Measurements from ENCODE around the gene BCHE. TPM values are rescaled to one million over a fixed set of nuclear protein-coding genes. Genes with fewer than 3 reads are reported as not detected.

BCHE gene
- total RNA-seq, 1 experiment from 2014 or later, result 1.7 TPM

DNA sequence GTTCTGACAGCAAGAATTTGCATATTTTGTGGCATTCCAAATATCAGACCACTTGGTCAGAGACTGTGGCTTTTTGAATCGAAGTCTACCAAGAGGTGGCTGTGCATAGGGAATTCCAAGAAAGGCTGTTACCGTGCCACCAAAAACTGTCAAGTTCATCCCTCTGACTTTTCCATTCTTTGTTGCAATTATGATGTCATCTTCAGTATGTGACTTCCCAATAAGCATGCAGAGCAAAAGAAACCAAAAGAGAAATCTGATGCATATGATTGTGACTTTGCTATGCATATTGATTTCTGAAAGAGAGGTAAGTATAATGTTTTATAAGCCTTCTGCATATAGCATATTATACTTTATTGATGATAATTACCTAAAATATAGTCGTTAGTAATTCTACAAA lies 6.5 kb downstream of the BCHE start (continued):
- TF ChIP-seq, protein P1, sequence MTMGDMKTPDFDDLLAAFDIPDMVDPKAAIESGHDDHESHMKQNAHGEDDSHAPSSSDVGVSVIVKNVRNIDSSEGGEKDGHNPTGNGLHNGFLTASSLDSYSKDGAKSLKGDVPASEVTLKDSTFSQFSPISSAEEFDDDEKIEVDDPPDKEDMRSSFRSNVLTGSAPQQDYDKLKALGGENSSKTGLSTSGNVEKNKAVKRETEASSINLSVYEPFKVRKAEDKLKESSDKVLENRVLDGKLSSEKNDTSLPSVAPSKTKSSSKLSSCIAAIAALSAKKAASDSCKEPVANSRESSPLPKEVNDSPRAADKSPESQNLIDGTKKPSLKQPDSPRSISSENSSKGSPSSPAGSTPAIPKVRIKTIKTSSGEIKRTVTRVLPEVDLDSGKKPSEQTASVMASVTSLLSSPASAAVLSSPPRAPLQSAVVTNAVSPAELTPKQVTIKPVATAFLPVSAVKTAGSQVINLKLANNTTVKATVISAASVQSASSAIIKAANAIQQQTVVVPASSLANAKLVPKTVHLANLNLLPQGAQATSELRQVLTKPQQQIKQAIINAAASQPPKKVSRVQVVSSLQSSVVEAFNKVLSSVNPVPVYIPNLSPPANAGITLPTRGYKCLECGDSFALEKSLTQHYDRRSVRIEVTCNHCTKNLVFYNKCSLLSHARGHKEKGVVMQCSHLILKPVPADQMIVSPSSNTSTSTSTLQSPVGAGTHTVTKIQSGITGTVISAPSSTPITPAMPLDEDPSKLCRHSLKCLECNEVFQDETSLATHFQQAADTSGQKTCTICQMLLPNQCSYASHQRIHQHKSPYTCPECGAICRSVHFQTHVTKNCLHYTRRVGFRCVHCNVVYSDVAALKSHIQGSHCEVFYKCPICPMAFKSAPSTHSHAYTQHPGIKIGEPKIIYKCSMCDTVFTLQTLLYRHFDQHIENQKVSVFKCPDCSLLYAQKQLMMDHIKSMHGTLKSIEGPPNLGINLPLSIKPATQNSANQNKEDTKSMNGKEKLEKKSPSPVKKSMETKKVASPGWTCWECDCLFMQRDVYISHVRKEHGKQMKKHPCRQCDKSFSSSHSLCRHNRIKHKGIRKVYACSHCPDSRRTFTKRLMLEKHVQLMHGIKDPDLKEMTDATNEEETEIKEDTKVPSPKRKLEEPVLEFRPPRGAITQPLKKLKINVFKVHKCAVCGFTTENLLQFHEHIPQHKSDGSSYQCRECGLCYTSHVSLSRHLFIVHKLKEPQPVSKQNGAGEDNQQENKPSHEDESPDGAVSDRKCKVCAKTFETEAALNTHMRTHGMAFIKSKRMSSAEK (CRISPR knock-in tag; IDR thresholded peaks at IDR 0.05; ENCODE audit: borderline replicate concordance), result no peak
- TF ChIP-seq TEAD1 (CRISPR knock-in tag; IDR thresholded peaks at IDR 0.05) (no peak), ELF4 (CRISPR knock-in tag; IDR thresholded peaks at IDR 0.05; ENCODE audit: low read depth) (no peak), NFYB (CRISPR knock-in tag; conservative IDR thresholded peaks at IDR 0.05; ENCODE audit: low read depth) (no peak), IRF2 (CRISPR knock-in tag; IDR thresholded peaks at IDR 0.05; ENCODE audit: borderline replicate concordance, low read depth) (no peak), GABPB1 (CRISPR knock-in tag; IDR thresholded peaks at IDR 0.05) (no peak)
- TF ChIP-seq, protein P2, sequence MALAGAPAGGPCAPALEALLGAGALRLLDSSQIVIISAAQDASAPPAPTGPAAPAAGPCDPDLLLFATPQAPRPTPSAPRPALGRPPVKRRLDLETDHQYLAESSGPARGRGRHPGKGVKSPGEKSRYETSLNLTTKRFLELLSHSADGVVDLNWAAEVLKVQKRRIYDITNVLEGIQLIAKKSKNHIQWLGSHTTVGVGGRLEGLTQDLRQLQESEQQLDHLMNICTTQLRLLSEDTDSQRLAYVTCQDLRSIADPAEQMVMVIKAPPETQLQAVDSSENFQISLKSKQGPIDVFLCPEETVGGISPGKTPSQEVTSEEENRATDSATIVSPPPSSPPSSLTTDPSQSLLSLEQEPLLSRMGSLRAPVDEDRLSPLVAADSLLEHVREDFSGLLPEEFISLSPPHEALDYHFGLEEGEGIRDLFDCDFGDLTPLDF (CRISPR knock-in tag; IDR thresholded peaks at IDR 0.05), result no peak
- TF ChIP-seq, protein P3, sequence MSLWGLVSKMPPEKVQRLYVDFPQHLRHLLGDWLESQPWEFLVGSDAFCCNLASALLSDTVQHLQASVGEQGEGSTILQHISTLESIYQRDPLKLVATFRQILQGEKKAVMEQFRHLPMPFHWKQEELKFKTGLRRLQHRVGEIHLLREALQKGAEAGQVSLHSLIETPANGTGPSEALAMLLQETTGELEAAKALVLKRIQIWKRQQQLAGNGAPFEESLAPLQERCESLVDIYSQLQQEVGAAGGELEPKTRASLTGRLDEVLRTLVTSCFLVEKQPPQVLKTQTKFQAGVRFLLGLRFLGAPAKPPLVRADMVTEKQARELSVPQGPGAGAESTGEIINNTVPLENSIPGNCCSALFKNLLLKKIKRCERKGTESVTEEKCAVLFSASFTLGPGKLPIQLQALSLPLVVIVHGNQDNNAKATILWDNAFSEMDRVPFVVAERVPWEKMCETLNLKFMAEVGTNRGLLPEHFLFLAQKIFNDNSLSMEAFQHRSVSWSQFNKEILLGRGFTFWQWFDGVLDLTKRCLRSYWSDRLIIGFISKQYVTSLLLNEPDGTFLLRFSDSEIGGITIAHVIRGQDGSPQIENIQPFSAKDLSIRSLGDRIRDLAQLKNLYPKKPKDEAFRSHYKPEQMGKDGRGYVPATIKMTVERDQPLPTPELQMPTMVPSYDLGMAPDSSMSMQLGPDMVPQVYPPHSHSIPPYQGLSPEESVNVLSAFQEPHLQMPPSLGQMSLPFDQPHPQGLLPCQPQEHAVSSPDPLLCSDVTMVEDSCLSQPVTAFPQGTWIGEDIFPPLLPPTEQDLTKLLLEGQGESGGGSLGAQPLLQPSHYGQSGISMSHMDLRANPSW (CRISPR knock-in tag; conservative IDR thresholded peaks at IDR 0.05; ENCODE audit: low read depth), result no peak

DNA sequence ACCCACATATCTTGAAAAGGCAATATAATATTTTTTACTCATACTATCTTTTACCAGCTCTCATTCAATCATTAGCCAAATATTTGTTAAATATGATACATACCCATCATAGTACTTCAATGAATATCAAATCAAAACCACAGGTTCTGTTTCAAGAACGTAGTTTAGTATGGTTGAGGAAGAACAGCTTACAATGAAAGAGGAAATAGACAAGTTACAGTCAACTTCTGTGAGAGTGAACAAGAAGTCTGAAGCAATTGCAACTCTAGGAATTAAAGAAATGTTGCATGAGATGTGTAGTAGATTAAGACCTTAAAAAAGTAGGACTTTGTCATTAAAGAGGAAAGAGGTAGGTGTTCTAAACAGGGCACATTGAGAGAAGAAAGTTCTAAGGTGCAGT lies 9.3 kb downstream of the BCHE start:
- ATAC-seq (no peak), DNase-seq (ENCODE audit: low spot score) (no peak)
- no peak for TF ChIP-seq ZNF671 (CRISPR knock-in tag; IDR thresholded peaks at IDR 0.05)
- no peak for TF ChIP-seq ZNF263 (CRISPR knock-in tag; IDR thresholded peaks at IDR 0.05; ENCODE audit: low read depth)
- TF ChIP-seq, protein P4, sequence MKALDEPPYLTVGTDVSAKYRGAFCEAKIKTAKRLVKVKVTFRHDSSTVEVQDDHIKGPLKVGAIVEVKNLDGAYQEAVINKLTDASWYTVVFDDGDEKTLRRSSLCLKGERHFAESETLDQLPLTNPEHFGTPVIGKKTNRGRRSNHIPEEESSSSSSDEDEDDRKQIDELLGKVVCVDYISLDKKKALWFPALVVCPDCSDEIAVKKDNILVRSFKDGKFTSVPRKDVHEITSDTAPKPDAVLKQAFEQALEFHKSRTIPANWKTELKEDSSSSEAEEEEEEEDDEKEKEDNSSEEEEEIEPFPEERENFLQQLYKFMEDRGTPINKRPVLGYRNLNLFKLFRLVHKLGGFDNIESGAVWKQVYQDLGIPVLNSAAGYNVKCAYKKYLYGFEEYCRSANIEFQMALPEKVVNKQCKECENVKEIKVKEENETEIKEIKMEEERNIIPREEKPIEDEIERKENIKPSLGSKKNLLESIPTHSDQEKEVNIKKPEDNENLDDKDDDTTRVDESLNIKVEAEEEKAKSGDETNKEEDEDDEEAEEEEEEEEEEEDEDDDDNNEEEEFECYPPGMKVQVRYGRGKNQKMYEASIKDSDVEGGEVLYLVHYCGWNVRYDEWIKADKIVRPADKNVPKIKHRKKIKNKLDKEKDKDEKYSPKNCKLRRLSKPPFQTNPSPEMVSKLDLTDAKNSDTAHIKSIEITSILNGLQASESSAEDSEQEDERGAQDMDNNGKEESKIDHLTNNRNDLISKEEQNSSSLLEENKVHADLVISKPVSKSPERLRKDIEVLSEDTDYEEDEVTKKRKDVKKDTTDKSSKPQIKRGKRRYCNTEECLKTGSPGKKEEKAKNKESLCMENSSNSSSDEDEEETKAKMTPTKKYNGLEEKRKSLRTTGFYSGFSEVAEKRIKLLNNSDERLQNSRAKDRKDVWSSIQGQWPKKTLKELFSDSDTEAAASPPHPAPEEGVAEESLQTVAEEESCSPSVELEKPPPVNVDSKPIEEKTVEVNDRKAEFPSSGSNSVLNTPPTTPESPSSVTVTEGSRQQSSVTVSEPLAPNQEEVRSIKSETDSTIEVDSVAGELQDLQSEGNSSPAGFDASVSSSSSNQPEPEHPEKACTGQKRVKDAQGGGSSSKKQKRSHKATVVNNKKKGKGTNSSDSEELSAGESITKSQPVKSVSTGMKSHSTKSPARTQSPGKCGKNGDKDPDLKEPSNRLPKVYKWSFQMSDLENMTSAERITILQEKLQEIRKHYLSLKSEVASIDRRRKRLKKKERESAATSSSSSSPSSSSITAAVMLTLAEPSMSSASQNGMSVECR (CRISPR knock-in tag; IDR thresholded peaks at IDR 0.05; ENCODE audit: borderline replicate concordance), result no peak
- no peak for TF ChIP-seq GTF2I (CRISPR knock-in tag; conservative IDR thresholded peaks at IDR 0.05)
- TF ChIP-seq CBFB (CRISPR knock-in tag; IDR thresholded peaks at IDR 0.05; ENCODE audit: low read depth), result no peak
- TF ChIP-seq SP1 (CRISPR knock-in tag; conservative IDR thresholded peaks at IDR 0.05), result no peak
- TF ChIP-seq, protein P5, sequence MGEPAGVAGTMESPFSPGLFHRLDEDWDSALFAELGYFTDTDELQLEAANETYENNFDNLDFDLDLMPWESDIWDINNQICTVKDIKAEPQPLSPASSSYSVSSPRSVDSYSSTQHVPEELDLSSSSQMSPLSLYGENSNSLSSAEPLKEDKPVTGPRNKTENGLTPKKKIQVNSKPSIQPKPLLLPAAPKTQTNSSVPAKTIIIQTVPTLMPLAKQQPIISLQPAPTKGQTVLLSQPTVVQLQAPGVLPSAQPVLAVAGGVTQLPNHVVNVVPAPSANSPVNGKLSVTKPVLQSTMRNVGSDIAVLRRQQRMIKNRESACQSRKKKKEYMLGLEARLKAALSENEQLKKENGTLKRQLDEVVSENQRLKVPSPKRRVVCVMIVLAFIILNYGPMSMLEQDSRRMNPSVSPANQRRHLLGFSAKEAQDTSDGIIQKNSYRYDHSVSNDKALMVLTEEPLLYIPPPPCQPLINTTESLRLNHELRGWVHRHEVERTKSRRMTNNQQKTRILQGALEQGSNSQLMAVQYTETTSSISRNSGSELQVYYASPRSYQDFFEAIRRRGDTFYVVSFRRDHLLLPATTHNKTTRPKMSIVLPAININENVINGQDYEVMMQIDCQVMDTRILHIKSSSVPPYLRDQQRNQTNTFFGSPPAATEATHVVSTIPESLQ (CRISPR knock-in tag; IDR thresholded peaks at IDR 0.05), result no peak
- TF ChIP-seq FOXJ3 (CRISPR knock-in tag; IDR thresholded peaks at IDR 0.05; ENCODE audit: borderline replicate concordance), result no peak
- H3K4me1 Mint-ChIP-seq, result 0 out of 2 replicates have a peak, but pooled peaks cover 3% of the 10 kb centered on the region
- no peak overlapping the region for H3K27ac Mint-ChIP-seq
- no peak overlapping the region for H3K4me3 Mint-ChIP-seq
- H3K27me3 Mint-ChIP-seq (ENCODE audit: low read depth), result no peaks in the 10 kb centered on the region
- no peaks in the 10 kb centered on the region for H3K9me3 Mint-ChIP-seq
- ChIA-PET CTCF (no interaction called here), POLR2A (no interaction called here)
- no peaks in the 10 kb centered on the region for H3K36me3 Mint-ChIP-seq
